Esophagus muscularis mucosa (tissue), 3 donors: ENCODE results near the gene CHST6.

ENCODE experiments used
- CTCF ChIP-seq, 3 experiments: fragments of 200-600 bp in 2 of 3; fragments of 450-650 bp in 1 of 3; sonication (generic) in 2 of 3; IDR thresholded peaks; one replicate each; pipeline ENCODE4 v1.5.1; 2017 to 2019; ENCODE audit warnings: antibody characterized with exemption in 3 of 3, mild to moderate bottlenecking in 2 of 3, moderate library complexity in 1 of 3
- POLR2A ChIP-seq: fragments of 450-650 bp; IDR thresholded peaks from one replicate; pipeline ENCODE4 v1.6.1; 2017; ENCODE audit warnings: antibody characterized with exemption, moderate library complexity, mild to moderate bottlenecking, low read depth
- POLR2AphosphoS5 ChIP-seq, 2 donors: sonication (generic); formaldehyde crosslinking; IDR thresholded peaks; one replicate each; pipeline ENCODE4 v1.6.1; 2017; ENCODE audit warnings: antibody characterized with exemption in 2 of 2

GRCh38 chr16:75534560-75535205, 39.4 kb upstream of the CHST6 start:
- no peak for TF ChIP-seq POLR2A
- no peak for TF ChIP-seq CTCF (IDR thresholded peaks at IDR 0.05)
- TF ChIP-seq POLR2AphosphoS5 (IDR thresholded peaks at IDR 0.05), result no peak
